ENCODE measurements around the gene ADH5. TPM values are rescaled to one million over a fixed set of nuclear protein-coding genes. Genes with fewer than 3 reads are reported as not detected.
"Not testable (repeated sequence)": the region's sequence is repeated elsewhere in the genome, so short reads cannot be mapped to it uniquely, and the experiment has no call there.

The ADH5 gene
- total RNA-seq, 3 donors from 2014 or later (not counting 1 experiment from before 2014, with no cell fraction given), result 54.3 to 80.4 (median 62.5) TPM

- Histone ChIP-seq H3K27me3 (ENCODE audit: control insufficient read depth, insufficient read depth, low read length) (no peaks in the 10 kb centered on the region), H3K36me3 (ENCODE audit: control insufficient read depth, insufficient read depth, low read length) (no peaks in the 10 kb centered on the region), H3K27ac (ENCODE audit: low read length) (no peak overlapping the region), H3K4me1 (ENCODE audit: control insufficient read depth, insufficient read depth, low read length) (no peaks in the 10 kb centered on the region), H3K4me3 (ENCODE audit: low read length) (no peak overlapping the region), H3K9me3 (ENCODE audit: control insufficient read depth, insufficient read depth, low read length) (no peaks in the 10 kb centered on the region)
- ATAC-seq (no peak), DNase-seq (no peak)
- no peak overlapping the region for H3K4me3 Mint-ChIP-seq
- H3K27me3 Mint-ChIP-seq (ENCODE audit: low read depth in 2 of 2), result no peaks in the 10 kb centered on the region
- WGBS (ENCODE audit: insufficient coverage), result 95% methylated on average over 5 of the region's 5 CpGs
- H3K9me3 Mint-ChIP-seq, result no peaks in the 10 kb centered on the region
- no peak for TF ChIP-seq CTCF (IDR thresholded peaks at IDR 0.05)
- H3K4me1 Mint-ChIP-seq, result no peaks in the 10 kb centered on the region
- H3K36me3 Mint-ChIP-seq, result no peaks in the 10 kb centered on the region
- intact Hi-C loops (cut with micrococcal nuclease), result no loop called here
- no peak overlapping the region for H3K27ac Mint-ChIP-seq
These were observed 31.9 kb upstream of the ADH5 start for GRCh38 chr4:99120501-99120900.

GRCh38 chr4:99117876-99118693 is 29.5 kb upstream of the ADH5 start:
- no peak overlapping the region for H3K4me3 Mint-ChIP-seq
- Histone ChIP-seq H3K4me3 (ENCODE audit: low read length) (no peak overlapping the region), H3K36me3 (ENCODE audit: control insufficient read depth, insufficient read depth, low read length) (no peaks in the 10 kb centered on the region), H3K27ac (ENCODE audit: low read length) (no peak overlapping the region), H3K4me1 (ENCODE audit: control insufficient read depth, insufficient read depth, low read length) (no peaks in the 10 kb centered on the region), H3K27me3 (ENCODE audit: control insufficient read depth, insufficient read depth, low read length) (no peaks in the 10 kb centered on the region), H3K9me3 (ENCODE audit: control insufficient read depth, insufficient read depth, low read length) (no peaks in the 10 kb centered on the region)
- no peak for ATAC-seq
- peak in 1 of 2 donors; percentile 23 for DNase-seq
- H3K4me1 Mint-ChIP-seq, result no peaks in the 10 kb centered on the region
- H3K9me3 Mint-ChIP-seq, result no peaks in the 10 kb centered on the region
- H3K36me3 Mint-ChIP-seq, result no peaks in the 10 kb centered on the region
- H3K27ac Mint-ChIP-seq, result no peak overlapping the region
- peak; percentile 54 for TF ChIP-seq CTCF (IDR thresholded peaks at IDR 0.05)
- H3K27me3 Mint-ChIP-seq (ENCODE audit: low read depth in 2 of 2), result no peaks in the 10 kb centered on the region
- intact Hi-C loops (cut with micrococcal nuclease), result loop anchor here (1.0 to 2.0 kb wide), 2 partner anchors 287 to 345 kb away; no protein-coding TSS in a partner anchor
- WGBS (ENCODE audit: insufficient coverage), result no CpG with 5 or more reads among the region's 9 CpGs

GRCh38 chr4:99117122-99117841 is 28.7 kb upstream of the ADH5 start:
- H3K36me3 Mint-ChIP-seq; H3K27ac Mint-ChIP-seq; H3K4me3 ChIP-seq (ENCODE audit: low read length); H3K27me3 Mint-ChIP-seq (ENCODE audit: low read depth in 2 of 2); H3K9me3 Mint-ChIP-seq; ATAC-seq; H3K4me3 Mint-ChIP-seq; DNase-seq; intact Hi-C loops (cut with micrococcal nuclease); H3K4me1 ChIP-seq (ENCODE audit: control insufficient read depth, insufficient read depth, low read length); H3K36me3 ChIP-seq (ENCODE audit: control insufficient read depth, insufficient read depth, low read length); H3K27me3 ChIP-seq (ENCODE audit: control insufficient read depth, insufficient read depth, low read length); H3K4me1 Mint-ChIP-seq; H3K9me3 ChIP-seq (ENCODE audit: control insufficient read depth, insufficient read depth, low read length); H3K27ac ChIP-seq (ENCODE audit: low read length): not testable (repeated sequence)
- 94% methylated on average over 26 of the region's 29 CpGs for WGBS (ENCODE audit: insufficient coverage)

GRCh38 chr4:99109286-99109685 is 20.7 kb upstream of the ADH5 start:
- H3K9me3 ChIP-seq (ENCODE audit: control insufficient read depth, insufficient read depth, low read length); H3K36me3 Mint-ChIP-seq; H3K27ac ChIP-seq (ENCODE audit: low read length); H3K27ac Mint-ChIP-seq; H3K4me1 Mint-ChIP-seq; H3K4me3 Mint-ChIP-seq; DNase-seq; H3K4me1 ChIP-seq (ENCODE audit: control insufficient read depth, insufficient read depth, low read length); H3K36me3 ChIP-seq (ENCODE audit: control insufficient read depth, insufficient read depth, low read length); H3K27me3 Mint-ChIP-seq (ENCODE audit: low read depth in 2 of 2); intact Hi-C loops (cut with micrococcal nuclease); ATAC-seq; H3K27me3 ChIP-seq (ENCODE audit: control insufficient read depth, insufficient read depth, low read length); H3K9me3 Mint-ChIP-seq; H3K4me3 ChIP-seq (ENCODE audit: low read length): not testable (repeated sequence)
- 89% methylated on average over 12 of the region's 12 CpGs for WGBS (ENCODE audit: insufficient coverage)
